ENCODE results near the gene SMC6.

SMC6 gene

DNA sequence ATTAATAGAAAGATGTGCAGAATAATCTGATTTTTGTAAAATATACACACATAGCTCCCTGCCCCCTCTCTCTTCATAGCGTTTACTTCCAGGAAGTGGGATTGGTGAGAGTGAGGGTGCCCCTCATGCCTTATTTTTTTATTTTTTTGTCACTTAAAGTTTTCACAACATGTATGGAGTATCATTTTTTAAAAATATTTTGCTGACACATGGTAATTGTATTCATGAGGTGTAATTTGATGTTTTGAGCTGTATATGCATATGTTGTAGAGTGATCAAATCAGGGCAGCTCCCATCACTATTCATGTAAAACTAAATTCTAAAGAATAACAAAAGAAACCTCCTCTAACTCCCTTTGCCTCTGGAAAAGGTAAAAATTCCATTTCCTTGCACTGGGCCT, 138.5 kb downstream of the SMC6 start:
- DNase-seq = no peak

DNA sequence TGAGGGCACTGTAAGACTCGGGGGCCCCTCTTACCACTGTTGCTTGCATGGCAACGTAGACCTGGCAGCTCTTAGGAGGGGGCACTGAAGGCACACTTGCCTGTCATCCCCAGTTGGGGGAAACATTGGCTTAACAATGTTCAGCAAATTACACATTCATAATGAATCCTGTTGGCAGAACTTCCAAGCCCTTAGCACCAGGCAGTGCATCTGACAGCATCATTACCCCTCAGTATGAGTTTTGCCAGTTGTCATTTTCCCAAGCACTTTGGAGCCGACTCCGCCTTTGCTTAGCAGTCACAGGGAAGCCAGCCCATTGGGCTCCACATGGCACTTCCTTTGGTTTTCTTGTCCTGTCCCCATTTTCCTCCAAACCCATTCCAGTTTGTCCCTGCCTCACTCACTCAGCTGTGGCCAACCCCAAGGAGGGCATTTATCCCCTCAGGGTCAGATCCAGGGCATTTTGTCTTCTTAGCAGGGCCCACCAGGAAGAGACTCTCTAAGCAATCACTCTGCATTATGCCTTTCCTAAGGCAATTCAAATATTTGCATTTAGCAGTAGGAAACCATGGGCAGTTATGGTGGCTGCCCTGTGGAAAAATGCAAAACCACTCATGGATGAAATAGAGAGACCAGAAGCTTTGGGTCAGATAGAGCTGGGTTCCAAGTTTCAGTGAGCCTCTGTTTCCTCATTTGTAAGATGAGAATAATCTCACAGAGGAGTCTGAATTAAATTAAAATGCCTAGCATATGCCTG, 139.3 kb downstream of the SMC6 start:
- no peak for DNase-seq

All from hematopoietic multipotent progenitor cell treated with erythropoietin and hydrocortisone succinate and interleukin-3 and kit ligand, for 6 days (in vitro differentiated cells).